GM21528 (cell line): ENCODE data around the gene ZNF253.
"Not testable (repeated sequence)": the region's sequence is repeated elsewhere in the genome, so short reads cannot be mapped to it uniquely, and the experiment has no call there.

Experiments used
- ATAC-seq: cut with Tn5 transposase; IDR thresholded peaks from one replicate; pipeline ENCODE4 v1.9.1; 2021; ENCODE audit warnings: mild to moderate bottlenecking, moderate library complexity; ENCODE audit not compliant: unreplicated experiment, low FRiP score

The ZNF253 gene

DNA sequence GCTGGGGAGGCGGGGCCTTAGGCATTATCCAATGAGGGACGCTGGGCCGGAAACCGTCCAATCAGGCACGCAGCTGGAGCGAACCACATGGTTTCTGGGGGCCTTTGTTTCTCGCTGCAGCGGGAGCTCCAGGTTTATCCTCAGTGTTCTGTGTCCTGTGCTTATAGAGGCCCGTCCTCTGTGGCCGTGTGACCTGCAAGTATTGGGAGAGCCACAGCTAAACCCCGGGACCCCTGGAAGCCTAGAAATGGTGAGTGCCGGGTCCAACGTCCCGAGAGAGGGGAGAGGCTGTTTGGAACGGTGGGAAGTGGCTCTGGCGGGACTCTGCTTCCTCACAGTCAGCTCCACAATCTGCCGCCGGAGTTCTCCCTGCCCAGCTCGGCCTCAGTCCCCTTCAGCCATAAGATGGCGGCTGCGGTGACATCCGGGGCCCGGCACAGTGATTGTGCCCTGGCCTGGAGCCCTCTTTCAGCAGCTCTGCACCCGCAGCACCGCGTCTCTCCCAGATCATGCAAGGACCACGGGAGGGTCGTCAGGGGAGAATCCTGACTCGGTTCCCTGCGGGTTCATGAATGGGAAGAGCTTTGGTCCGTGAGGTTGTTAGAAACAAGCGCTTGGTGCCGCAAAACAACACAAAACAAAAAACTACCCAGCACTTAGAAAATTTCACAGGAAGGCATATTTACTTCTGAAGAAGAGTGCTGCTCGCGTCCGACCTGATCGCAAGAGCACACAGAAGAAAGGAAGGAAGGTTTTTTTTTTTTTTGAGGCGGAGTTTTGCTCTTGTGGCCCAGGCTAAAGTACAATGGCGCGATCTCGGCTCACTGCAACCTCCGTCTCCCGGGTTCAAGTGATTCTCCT lies at the start of gene ZNF253:
TSS of gene ZNF253 (plus strand) at position 133 of the 861 bp plus-strand sequence. CDS start at position 248, 115 bp downstream.
- ATAC-seq, result peak; percentile 95

DNA sequence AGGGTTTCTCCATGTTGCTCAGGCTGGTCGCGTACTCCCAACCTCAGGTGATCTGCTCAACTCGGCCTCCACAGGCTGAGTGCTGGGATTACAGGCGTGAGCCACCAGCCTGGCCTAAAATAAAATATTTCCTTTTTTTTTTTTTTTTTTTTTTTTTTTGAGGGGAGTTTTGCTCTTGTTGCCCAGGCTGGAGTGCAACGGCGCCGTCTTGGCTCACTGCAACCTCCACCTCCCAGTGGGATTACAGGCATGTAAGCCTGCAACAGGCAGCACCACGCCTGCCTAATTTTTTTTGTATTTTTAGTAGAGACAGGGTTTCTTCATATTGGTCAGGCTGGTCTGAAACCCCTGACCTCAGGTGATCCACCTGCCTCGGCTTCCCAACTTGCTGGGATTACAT lies 49.0 kb upstream of the ZNF253 start:
- no peak for ATAC-seq

DNA sequence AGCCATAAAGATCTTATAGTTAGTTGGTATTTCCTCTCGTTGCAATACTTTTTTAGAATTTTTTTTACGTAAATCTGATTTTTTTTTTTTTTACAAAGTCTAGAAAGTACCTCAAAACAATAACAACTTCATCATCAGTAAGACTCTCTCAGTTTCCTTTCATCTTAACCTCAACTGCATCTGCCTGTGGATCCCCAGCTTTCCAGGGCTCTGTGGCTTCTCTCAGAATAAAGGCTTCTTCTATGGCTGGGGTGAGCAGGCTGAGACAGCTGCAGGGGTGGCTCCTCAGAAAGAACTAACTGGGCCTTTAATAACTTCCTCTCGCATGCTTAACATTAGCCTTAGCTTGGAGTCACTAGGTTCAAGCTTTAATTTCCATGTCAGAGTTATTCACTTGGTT lies 48.3 kb upstream of the ZNF253 start:
- no peak for ATAC-seq

DNA sequence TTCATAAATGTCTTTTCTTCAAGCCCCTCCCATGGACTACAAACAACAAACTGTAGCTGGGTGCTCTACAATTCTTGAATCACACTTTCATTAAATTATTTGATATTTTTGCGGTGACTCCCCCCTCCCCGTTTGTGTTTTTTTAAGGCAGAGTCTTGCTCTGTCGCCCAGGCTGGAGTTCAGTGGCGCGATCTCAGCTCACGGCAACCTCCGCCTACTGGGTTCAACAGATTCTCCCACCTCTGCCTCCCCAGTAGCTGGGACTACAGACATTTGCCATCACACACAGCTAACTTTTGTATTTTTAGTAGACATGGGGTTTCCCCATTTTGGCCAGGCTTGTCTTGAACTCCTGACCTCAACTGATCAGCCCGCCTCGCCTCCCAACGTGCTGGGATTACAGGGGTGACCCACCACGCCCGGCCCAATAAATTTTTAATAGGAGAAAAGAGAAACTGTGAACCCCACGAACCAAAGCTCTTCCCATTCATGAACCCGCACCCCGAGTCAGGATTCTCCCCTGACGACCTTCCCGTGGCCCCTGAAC lies 44.8 kb upstream of the ZNF253 start:
- no peak for ATAC-seq

DNA sequence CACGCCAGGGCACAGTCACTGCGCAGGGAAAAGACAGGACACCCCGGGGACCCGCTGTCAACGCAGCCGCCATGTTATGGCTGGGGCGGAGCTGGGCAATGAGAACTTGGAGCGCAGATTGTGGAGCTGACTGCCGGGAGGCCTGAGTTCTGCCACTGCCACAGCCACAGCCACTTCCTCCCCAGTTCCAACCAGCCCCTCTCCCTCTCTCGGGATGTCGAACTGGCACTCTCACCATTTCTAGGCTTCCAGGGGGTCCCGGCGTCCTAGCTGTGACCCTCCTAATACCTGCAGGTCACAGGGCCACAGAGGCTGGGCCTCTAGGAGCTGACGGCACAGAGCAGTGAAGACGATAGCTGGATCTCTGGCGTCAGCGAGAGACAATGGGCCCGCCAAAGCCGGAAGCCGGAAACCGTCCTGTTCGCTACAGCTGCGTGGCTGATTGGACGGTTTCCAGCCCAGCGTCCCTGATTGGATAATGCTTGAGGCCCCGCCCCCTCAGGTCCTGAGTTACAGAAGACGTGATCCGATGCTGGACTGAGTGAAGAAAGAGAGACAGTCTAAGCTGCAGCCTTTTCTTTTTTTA lies 44.2 kb upstream of the ZNF253 start, which contains the start of gene ZNF506:
TSS of gene ZNF506 (minus strand) at position 385 of the 586 bp plus-strand sequence. CDS start at position 238, 147 bp downstream.
- peak; percentile 80 for ATAC-seq

DNA sequence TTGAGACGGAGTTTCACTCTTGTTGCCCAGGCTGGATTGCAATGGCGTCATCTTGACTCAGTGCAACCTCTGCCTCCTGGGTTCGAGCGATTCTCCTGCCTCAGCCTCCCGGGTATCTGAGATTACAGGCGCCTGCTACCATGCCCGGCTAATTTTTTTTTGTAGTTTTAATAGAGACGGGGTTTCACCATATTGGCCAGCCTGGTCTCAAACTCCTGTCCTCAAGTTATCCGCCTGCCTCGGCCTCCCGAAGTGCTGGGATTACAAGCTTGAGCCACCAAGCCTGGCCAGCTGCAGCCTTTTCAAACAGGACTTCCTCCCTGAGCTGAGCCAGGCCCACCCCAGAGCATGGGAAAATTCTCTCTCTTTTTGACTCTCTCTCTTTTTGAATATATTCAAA lies 43.7 kb upstream of the ZNF253 start:
- peak; percentile 19 for ATAC-seq

DNA sequence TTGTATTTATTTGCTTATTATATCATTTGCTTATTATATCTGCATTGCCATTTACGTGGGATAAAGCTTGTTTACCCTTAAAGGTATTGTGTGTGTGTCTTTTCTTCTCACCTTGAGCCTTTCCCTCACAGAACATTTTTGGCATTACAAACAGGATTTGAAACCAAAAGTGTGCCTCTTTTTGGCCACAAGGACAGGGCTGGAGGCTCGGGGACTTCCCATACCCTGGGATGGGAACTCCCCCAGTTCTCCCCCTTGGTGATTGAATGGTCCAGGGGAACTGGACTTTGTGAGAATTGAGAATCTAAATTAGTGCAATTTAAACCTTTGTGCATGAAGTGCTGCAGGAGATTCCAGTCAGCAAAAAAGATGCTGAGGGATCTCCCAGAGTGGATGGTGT lies 41.8 kb upstream of the ZNF253 start:
- ATAC-seq, result no peak

DNA sequence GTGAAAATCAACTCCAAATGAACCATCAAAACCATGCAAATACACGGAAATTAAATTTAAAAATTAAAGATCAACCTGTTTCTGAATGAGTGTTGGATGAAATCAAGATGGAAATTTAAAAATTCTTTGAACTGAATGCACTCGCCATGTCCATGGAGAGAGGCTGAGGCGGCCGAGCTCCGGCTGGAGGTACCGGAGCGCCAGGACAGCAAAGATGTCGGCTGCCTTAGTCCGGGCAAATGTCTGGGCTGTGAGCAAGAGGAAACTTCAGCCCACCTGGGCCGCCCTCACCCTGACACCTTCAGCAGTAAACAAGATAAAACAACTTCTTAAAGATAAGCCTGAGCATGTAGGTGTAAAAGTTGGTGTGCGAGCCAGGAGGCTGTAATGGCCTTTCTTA lies 38.8 kb upstream of the ZNF253 start:
- ATAC-seq, result no peak

DNA sequence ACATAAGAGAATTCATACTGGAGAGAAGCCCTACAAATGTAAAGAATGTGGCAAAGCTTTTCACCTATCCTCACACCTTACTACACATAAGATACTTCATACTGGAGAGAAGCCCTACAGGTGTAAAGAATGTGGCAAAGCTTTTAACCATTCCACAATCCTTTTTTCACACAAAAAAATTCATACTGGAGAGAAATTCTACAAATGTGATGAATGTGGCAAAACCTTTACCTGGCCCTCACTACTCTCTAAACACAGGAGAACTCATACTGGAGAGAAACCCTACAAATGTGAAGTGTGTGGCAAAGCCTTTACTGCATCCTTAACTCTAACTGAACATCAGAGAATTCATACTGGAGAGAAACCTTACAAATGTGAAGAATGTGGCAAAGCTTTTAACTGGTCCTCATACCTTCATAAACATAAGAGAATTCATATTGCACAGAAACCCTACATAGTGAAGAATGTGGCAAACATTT lies 30.1 kb upstream of the ZNF253 start:
- no peak for ATAC-seq

DNA sequence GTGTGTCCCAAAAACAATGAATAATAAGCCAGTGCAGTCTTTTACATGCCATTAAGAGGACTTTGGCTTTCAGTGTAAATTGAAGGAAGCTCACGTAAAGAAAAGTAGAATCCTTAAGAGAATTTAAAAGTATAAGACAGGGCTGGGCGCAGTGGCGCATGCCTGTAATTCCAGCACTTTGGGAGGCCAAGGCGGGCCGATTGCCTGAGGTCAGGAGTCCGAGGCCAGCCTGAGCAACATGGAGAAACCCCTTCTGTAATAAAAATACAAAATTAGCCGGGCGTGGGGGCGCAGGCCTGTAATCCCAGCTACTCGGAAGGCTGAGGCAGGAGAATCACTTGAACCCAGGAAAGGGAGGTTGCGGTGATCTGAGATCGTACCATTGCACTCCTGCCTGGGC lies 17.9 kb upstream of the ZNF253 start:
- ATAC-seq, result no peak

DNA sequence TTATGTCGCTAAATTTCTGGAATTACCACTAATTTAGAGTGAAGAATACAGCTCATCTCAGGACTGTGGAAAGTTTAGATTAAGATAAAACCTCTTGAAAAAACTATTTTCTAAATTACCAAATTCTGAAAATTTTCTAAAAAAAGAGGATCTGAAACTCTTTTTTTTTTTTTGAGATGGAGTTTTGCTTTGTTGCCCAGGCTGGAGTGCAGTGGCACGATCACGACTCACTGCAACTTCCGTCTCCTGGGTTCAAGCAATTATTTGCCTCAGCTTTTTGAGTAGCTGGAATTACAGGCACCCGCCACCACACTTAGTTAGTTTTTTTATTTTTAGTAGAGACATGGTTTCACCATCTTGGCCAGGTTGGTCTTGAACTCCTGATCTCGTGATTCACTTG lies 16.6 kb upstream of the ZNF253 start:
- ATAC-seq, result no peak

DNA sequence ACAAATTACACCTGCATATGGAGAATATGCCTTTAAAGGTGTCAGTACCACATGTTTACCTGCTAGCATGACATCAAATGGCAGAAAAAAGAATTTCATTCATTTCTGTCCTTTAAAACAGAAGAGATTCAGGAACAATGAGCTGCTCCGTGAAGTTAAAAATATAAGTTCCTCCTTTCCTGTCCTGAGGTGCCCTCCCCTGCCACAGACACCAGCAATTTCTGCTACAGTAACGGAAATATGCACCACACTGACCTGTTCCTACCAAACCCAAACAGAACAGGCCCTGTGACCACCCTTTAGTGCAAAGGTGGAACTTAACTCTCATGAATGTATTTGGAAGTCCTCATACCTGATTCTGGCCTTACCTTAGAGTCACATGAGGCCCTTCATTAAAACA lies 13.9 kb upstream of the ZNF253 start:
- not testable (repeated sequence) for ATAC-seq

DNA sequence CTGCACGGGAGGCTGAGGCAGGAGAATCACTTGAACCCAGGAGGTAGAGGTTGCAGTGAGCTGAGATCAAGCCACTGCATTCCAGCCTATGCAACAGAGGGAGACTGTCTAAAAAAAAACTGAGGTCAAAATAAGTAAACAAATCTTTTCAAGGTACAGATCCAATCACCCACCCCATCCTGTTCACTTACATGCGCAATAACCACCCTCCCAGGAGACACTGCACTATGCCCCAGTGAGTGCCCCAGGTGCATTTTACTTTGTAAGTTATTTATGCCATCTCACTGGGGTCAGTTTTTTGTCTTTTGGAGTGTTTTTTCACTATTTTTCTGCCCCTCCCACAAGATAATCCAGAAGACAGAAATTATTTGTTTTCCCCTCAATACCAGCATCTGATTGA lies 6.9 kb upstream of the ZNF253 start:
- no peak for ATAC-seq

DNA sequence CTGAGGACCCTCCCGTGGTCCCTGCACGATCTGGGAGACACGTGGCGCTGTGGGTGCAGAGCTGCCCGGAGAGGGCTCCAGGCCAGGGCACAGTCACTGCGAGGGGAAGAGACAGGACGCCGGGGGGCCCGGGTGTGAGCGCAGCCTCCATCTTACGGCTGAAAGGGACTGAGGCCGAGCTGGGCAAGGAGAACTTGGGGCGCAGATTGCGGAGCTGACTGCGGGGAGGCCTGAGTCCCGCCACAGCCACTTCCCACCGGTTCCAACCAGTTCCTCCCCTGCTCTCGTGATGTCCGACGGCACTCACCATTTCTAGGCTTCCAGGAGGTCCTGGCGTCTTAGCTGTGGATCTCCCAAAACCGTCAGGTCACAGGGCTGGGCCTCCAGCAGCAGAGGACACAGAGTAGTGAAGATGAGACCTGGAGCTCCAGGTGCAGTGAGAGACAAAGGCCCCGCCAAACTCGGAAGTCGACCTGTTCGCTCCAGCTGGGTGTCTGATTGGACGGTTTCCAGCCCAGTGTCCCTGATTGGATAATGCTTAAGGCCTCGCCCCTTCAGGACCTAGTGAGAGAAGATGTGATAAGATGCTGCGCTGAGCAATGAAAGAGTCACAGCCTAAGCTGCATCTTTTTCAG lies 4.8 kb upstream of the ZNF253 start:
- no peak for ATAC-seq

DNA sequence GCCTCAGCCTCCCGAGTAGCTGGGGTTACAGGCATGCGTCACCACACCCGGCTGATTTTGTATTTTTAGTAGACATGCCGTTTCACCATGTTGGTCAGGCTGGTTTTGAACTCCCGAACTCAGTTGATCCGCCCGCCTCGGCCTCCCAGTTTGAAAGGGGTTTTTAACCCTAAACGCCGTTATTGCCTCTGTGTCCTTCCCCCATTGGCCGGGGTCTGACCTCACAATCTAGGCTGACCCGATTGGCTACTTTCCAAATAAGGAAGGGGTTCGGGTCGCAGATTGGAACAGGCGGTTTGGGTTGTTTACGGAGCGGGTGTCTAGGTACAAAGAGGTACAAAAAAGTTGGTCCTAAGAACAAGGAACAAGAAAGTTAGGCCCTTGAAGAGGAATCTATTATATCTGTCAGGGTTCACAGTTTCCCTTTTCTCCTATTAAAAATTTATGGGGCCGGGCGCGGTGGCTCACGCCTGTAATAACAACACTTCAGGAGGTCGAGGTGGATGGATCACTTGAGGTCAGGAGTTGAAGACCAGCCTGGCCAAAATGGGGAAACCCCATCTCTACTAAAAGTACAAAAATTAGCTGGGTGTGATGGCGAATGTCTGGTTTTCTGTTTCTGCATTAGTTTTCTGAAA lies 1.0 kb downstream of the ZNF253 start:
- no peak for ATAC-seq

DNA sequence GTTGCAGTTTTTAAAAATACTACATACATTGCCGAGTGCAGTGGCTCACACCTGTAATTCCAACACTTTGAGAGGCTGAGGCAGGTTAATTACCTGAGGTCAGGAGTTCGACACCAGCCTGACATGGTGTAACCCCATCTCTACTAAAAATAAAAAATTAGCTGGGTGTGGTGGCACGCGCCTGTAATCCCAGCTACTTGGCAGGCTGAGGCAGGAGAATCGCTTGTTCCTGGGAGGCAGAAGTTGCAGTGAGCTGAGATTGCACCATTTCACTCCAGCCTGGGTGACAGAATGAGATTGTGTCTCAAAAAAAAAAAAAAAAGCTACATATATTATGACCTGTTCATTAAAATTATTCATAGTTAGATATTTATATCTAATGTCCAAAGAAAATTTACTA lies 4.4 kb downstream of the ZNF253 start:
- not testable (repeated sequence) for ATAC-seq

DNA sequence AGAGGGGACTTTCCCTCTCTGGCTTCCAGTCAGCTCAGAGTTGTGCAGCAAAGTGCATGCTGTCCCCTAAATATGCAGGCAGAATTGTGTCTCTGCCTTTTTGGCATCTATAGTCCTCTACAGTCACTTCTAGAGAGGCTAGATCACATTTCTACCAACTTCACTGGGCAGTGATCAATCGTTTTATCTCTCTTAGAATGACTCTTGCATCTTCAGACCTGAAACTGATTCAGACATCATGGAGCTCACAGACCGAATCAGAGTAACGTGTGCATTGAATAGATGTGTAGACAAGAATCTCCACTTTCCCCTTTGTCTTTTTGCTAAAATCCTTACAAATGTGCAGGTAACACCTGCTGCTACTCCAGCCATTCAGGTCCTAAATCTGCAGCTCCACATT lies 6.2 kb downstream of the ZNF253 start:
- no peak for ATAC-seq

DNA sequence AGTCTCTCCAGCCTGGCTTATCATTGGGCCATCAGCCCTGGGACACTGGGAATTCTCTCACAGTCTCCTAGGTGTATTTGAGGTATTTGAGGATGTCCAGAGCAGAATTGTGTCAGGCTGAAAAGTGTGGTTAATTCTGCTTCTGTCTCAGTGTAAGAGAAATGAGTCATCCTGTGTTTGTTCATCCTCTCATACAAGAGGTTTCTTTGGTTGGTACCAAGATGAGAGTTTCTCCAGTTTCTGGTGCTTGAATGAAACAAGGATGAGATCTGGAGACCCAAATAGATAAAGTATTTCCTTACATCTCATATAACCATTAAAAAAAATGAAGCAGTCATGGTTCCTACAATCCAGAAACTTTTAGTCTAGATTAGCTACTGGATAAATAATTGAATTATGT lies 7.7 kb downstream of the ZNF253 start:
- no peak for ATAC-seq

DNA sequence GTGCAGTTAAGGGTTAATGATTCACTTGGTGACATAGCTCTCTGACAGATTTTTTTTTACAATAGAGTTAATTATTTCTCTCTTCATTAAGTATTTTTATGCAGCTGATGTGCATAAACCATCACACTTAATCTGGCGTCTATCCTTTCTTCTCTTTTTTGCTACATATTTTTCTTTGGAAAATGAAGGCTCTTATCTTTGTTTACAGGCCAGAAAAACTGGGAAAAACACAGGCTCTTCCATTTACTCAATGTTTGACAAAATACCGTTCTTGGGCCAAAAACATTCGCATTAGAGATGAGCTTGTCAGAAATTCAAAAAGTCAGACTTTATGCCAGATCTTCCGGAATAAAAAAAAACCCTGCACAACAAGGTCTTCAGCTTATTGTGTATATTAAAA lies 12.0 kb downstream of the ZNF253 start:
- no peak for ATAC-seq

DNA sequence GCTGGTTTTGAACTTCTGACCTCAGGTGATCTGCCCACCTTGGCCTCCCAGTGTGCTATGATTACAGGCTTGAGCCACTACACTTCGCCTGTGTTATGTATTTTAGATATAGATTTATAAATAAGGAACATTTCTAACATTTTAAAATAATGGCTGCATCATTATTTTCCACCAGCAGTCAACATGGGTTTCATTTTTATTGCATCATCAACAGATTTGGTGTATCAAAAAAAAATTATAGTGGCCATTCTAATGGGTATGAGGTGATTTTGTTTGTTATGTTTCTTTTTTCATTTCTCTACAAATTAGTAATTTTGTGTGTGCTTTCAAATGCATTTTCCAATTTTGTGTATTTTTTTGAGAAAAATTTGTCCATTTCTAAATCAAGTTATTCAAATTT lies 18.9 kb downstream of the ZNF253 start:
- ATAC-seq, result no peak
